ENCODE data around the gene KCNMA1. TPM values are rescaled to one million over a fixed set of nuclear protein-coding genes. Genes with fewer than 3 reads are reported as not detected.

KCNMA1 gene
- total RNA-seq, 3 donors from 2014 or later (not counting 1 experiment from before 2014, with no cell fraction given) = 0.40 to 1.8 (median 0.63) TPM

- H3K9me3 ChIP-seq (ENCODE audit: control insufficient read depth, insufficient read depth, low read length) = no peaks in the 10 kb centered on the region
- H3K4me3 ChIP-seq (ENCODE audit: low read length) = no peak overlapping the region
- no peak overlapping the region for H3K27ac ChIP-seq (ENCODE audit: low read length)
- H3K4me3 Mint-ChIP-seq = no peak overlapping the region
- H3K4me1 ChIP-seq (ENCODE audit: control insufficient read depth, insufficient read depth, low read length) = no peaks in the 10 kb centered on the region
- DNase-seq = no peak
- peaks cover 16 to 38% of the 10 kb centered on the region in 2 donors for H3K27me3 Mint-ChIP-seq (ENCODE audit: low read depth in 2 of 2)
- H3K27me3 ChIP-seq (ENCODE audit: control insufficient read depth, insufficient read depth, low read length) = no peaks in the 10 kb centered on the region
- H3K36me3 Mint-ChIP-seq = no peaks in the 10 kb centered on the region
- H3K36me3 ChIP-seq (ENCODE audit: control insufficient read depth, insufficient read depth, low read length) = no peaks in the 10 kb centered on the region
- no peaks in the 10 kb centered on the region for H3K4me1 Mint-ChIP-seq
- WGBS (ENCODE audit: insufficient coverage) = 67% methylated on average over 8 of the region's 8 CpGs
- no peak for TF ChIP-seq CTCF (IDR thresholded peaks at IDR 0.05)
- H3K27ac Mint-ChIP-seq = no peak overlapping the region
- ATAC-seq = no peak
- intact Hi-C loops (cut with micrococcal nuclease) = no loop called here
- H3K9me3 Mint-ChIP-seq = no peaks in the 10 kb centered on the region
Measured at GRCh38 chr10:76942628-76943416, 694.8 kb downstream of the KCNMA1 start.

- 72% methylated on average over 2 of the region's 2 CpGs for WGBS (ENCODE audit: insufficient coverage)
- H3K27ac ChIP-seq (ENCODE audit: low read length) = no peak overlapping the region
- no peaks in the 10 kb centered on the region for H3K9me3 Mint-ChIP-seq
- no peak overlapping the region for H3K27ac Mint-ChIP-seq
- no peak for TF ChIP-seq CTCF (IDR thresholded peaks at IDR 0.05)
- no peaks in the 10 kb centered on the region for H3K27me3 ChIP-seq (ENCODE audit: control insufficient read depth, insufficient read depth, low read length)
- no peaks in the 10 kb centered on the region for H3K4me1 ChIP-seq (ENCODE audit: control insufficient read depth, insufficient read depth, low read length)
- no peak for ATAC-seq
- H3K4me1 Mint-ChIP-seq = no peaks in the 10 kb centered on the region
- H3K36me3 Mint-ChIP-seq = no peaks in the 10 kb centered on the region
- H3K36me3 ChIP-seq (ENCODE audit: control insufficient read depth, insufficient read depth, low read length) = no peaks in the 10 kb centered on the region
- intact Hi-C loops (cut with micrococcal nuclease) = no loop called here
- peaks cover 18 to 51% of the 10 kb centered on the region in 2 donors for H3K27me3 Mint-ChIP-seq (ENCODE audit: low read depth in 2 of 2)
- DNase-seq = no peak
- H3K4me3 ChIP-seq (ENCODE audit: low read length) = no peak overlapping the region
- no peaks in the 10 kb centered on the region for H3K9me3 ChIP-seq (ENCODE audit: control insufficient read depth, insufficient read depth, low read length)
- no peak overlapping the region for H3K4me3 Mint-ChIP-seq
Measured at GRCh38 chr10:76939933-76940468, 697.6 kb downstream of the KCNMA1 start.

- no peak overlapping the region for H3K27ac ChIP-seq (ENCODE audit: low read length)
- H3K27me3 ChIP-seq (ENCODE audit: control insufficient read depth, insufficient read depth, low read length) = no peaks in the 10 kb centered on the region
- no peak overlapping the region for H3K27ac Mint-ChIP-seq
- peaks cover 18 to 45% of the 10 kb centered on the region in 2 donors for H3K27me3 Mint-ChIP-seq (ENCODE audit: low read depth in 2 of 2)
- H3K4me1 Mint-ChIP-seq = no peaks in the 10 kb centered on the region
- no peaks in the 10 kb centered on the region for H3K4me1 ChIP-seq (ENCODE audit: control insufficient read depth, insufficient read depth, low read length)
- no peak overlapping the region for H3K4me3 ChIP-seq (ENCODE audit: low read length)
- DNase-seq (no peak), ATAC-seq (no peak)
- TF ChIP-seq CTCF (IDR thresholded peaks at IDR 0.05) = no peak
- no peaks in the 10 kb centered on the region for H3K9me3 Mint-ChIP-seq
- no peaks in the 10 kb centered on the region for H3K36me3 ChIP-seq (ENCODE audit: control insufficient read depth, insufficient read depth, low read length)
- intact Hi-C loops (cut with micrococcal nuclease) = no loop called here
- no peak overlapping the region for H3K4me3 Mint-ChIP-seq
- WGBS (ENCODE audit: insufficient coverage) = 56% methylated on average over 2 of the region's 2 CpGs
- H3K36me3 Mint-ChIP-seq = no peaks in the 10 kb centered on the region
- no peaks in the 10 kb centered on the region for H3K9me3 ChIP-seq (ENCODE audit: control insufficient read depth, insufficient read depth, low read length)
Measured at GRCh38 chr10:76937181-76937600, 700.4 kb downstream of the KCNMA1 start.
